HG03280 (cell line): ENCODE measurements around the gene ABCA3.

Experiments used
- ATAC-seq: cut with Tn5 transposase; IDR thresholded peaks from one replicate; pipeline ENCODE4 v1.9.1; 2021; ENCODE audit warnings: mild to moderate bottlenecking, moderate library complexity; ENCODE audit not compliant: unreplicated experiment

ABCA3 gene

GRCh38 chr16:2358811-2359210 lies 18.3 kb upstream of the ABCA3 start:
- no peak for ATAC-seq

DNA sequence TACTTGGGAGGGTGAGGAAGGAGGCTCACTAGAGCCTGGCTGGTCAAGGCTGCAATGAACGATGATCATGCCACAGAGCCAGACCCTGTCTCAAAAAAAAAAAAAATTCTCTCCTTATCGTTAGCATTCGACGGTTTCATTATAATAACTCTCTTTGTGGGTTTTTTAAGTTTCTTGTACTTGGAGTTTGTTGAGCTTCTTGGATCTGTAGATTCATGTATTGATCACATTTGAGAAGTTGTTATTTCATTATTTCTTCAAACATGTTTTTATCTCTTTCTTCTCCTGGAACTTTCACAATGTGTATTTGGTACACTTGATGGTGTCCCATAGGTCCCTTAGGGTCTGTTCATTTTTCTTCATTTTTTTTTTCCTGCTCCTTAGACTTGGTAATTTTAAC lies 16.8 kb upstream of the ABCA3 start:
- no peak for ATAC-seq

GRCh38 chr16:2350500-2350899 lies 10.0 kb upstream of the ABCA3 start:
- ATAC-seq: no peak

DNA sequence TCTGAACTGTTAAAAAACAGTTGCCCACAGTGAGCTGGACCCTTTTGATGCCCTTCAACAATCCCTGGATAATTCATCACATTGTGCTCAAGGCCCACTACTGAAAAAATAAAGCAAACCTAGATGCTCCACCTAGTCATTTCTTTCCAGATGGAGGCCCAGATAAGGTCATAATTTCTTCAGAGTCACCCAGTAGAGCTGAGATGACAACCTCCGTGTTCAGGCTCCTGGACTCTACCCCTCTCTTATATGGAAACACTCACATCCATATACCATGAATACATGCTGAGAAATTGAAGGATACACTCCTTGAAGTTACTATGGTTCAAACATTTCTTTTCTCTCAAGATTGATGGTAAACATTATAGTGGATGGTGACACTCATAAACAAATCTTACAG lies 2.7 kb upstream of the ABCA3 start:
- no peak for ATAC-seq

- no peak for ATAC-seq
These were observed 1.2 kb upstream of the ABCA3 start for GRCh38 chr16:2341456-2342447.

- peak; percentile 30 for ATAC-seq
These were observed 725 bp downstream of the ABCA3 start for GRCh38 chr16:2339521-2340484.

GRCh38 chr16:2337431-2338296 lies 2.9 kb downstream of the ABCA3 start:
- no peak for ATAC-seq

- no peak for ATAC-seq
These were observed 5.1 kb downstream of the ABCA3 start for GRCh38 chr16:2335286-2335895.

- ATAC-seq: no peak
These were observed 6.7 kb downstream of the ABCA3 start for GRCh38 chr16:2333772-2334379.

GRCh38 chr16:2333231-2333630 lies 7.3 kb downstream of the ABCA3 start:
- no peak for ATAC-seq

DNA sequence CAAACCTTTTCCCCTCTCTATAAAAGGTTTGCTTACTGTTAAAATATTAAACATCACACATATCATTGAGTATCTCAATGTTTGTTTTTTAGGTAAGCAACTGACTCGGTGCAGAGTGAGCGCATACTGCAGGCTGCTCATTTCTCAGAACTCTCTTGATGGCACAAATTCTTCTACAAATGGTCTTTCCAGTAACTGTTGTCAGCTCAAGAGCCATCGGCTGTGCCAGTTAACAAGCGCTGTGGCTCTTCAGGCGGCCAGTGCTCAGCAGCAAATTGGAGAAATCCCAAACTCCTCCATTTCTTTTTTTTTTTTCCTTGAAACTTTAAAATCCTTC lies 8.6 kb downstream of the ABCA3 start:
- ATAC-seq: no peak

DNA sequence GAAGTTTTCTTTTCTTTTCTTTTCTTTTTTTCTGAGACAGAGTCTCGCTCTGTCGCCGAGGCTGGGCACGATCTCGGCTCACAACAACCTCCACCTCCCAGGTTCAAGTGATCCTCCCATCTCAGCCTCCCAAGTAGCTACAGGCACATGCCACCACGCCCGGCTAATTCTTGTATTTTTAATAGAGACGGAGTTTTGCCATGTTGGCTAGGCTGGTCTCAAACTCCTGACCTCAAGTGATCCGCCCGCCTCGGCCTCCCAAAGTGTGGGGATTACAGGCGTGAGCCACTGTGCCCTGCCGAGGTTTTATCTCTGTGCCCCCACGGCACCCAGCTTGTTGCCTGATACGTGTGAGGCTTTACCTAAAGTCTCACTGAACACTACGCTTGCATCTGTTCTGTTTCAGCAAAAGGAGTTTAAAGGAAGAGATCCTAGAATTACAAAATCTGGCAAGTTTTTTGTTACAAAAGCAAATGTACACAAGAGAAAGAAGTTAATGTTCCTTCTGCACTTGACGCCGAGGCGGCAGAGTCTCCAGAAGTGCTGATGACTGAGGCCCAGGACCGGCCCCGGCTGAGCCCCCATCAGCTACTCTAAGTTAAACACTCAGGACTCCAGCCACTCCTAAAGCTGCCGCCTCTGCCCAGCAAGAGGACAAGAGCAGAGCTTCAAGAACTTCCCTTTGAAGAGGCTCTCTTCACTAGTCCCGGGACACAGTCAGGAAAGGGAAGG lies 9.2 kb downstream of the ABCA3 start:
- no peak for ATAC-seq

DNA sequence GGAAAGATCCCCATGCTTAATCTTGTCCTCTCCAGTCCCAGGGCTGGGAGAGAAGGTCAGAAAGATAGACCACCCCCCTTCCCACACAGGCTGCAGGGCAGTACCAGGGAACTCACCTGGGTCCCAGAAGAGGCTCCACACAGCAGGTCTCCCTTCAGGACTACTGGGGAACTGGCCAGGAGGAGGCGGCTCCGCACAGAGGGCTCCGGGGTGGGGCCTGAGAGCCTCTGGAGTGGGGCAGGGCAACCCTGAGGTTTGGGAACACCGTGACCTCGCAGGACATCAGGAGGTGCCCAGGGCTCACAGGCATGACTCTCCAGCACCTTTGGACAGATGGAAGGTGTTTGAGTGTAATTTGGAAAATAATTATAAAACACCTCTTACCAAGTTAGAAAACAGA lies 11.0 kb downstream of the ABCA3 start:
- ATAC-seq: no peak

- ATAC-seq: no peak
These were observed 12.1 kb downstream of the ABCA3 start for GRCh38 chr16:2328428-2328827.

- ATAC-seq: no peak
These were observed 14.3 kb downstream of the ABCA3 start for GRCh38 chr16:2326191-2326590.

- no peak for ATAC-seq
These were observed 14.7 kb downstream of the ABCA3 start for GRCh38 chr16:2325791-2326190.

- no peak for ATAC-seq
These were observed 15.3 kb downstream of the ABCA3 start for GRCh38 chr16:2325181-2325580.

DNA sequence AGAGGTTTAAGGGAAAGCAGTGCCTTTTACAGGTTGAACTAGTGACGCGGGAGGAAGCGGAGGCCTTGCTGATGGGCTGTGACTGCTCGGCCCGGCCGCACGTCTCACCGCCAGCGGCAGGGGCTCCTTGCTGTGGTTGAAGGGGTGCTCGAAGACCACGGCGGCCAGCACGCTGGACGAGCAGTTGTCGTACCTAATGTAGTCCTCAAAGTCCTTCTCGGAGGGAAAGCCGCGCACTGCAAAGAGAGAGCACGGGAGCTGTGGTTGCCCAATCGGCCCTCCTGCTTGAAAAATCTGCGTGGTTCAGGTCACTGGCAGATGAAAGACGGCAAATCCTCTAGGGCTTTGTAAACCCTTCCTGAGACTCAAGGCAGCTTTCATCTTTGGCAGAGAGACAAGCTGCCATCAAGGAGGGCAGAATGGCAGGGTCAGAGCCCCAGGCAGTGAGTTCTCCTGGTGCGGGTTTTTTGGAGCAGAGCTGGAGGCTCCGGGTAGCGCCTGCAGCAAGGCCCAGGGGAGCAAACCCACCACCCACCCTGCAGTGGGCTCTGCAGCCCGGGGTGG lies 16.1 kb downstream of the ABCA3 start:
- no peak for ATAC-seq

GRCh38 chr16:2323701-2324100 lies 16.8 kb downstream of the ABCA3 start:
- no peak for ATAC-seq
